ENCODE results near the gene TAS2R13.

Gene TAS2R13

GRCh38 chr12:10909462-10909861 lies at the start of gene TAS2R13:
Gene TAS2R13 (minus strand): TSS chr12:10909562. CDS start chr12:10909298, 264 bp downstream.
- TF ChIP-seq GATA2 (IDR thresholded peaks at IDR 0.05; ENCODE audit: low read depth, low read length) = no peak
- no peak for TF ChIP-seq GATA3 (IDR thresholded peaks at IDR 0.05; ENCODE audit: low read depth, low read length)

GRCh38 chr12:10957741-10958140 lies 48.4 kb upstream of the TAS2R13 start:
- no peak for TF ChIP-seq GATA2 (IDR thresholded peaks at IDR 0.05; ENCODE audit: low read depth, low read length)
- no peak for TF ChIP-seq GATA3 (IDR thresholded peaks at IDR 0.05; ENCODE audit: low read depth, low read length)

GRCh38 chr12:10956085-10956484 lies 46.7 kb upstream of the TAS2R13 start:
- TF ChIP-seq GATA3 (IDR thresholded peaks at IDR 0.05; ENCODE audit: low read depth, low read length) (no peak), GATA2 (IDR thresholded peaks at IDR 0.05; ENCODE audit: low read depth, low read length) (no peak)

- TF ChIP-seq GATA3 (IDR thresholded peaks at IDR 0.05; ENCODE audit: low read depth, low read length) = no peak
- no peak for TF ChIP-seq GATA2 (IDR thresholded peaks at IDR 0.05; ENCODE audit: low read depth, low read length)
These were observed 43.3 kb upstream of the TAS2R13 start for GRCh38 chr12:10952645-10953044.

GRCh38 chr12:10943167-10943566 lies 33.8 kb upstream of the TAS2R13 start:
- TF ChIP-seq GATA2 (IDR thresholded peaks at IDR 0.05; ENCODE audit: low read depth, low read length) = no peak
- TF ChIP-seq GATA3 (IDR thresholded peaks at IDR 0.05; ENCODE audit: low read depth, low read length) = no peak

- peak; percentile 44; the same call in 1 of the 2 replicates for TF ChIP-seq GATA2 (IDR thresholded peaks at IDR 0.05; ENCODE audit: low read depth, low read length)
- TF ChIP-seq GATA3 (IDR thresholded peaks at IDR 0.05; ENCODE audit: low read depth, low read length) = peak; percentile 38; the same call in 1 of the 2 replicates
These were observed 32.7 kb upstream of the TAS2R13 start for GRCh38 chr12:10941916-10942607.

- TF ChIP-seq GATA2 (IDR thresholded peaks at IDR 0.05; ENCODE audit: low read depth, low read length) = no peak
- TF ChIP-seq GATA3 (IDR thresholded peaks at IDR 0.05; ENCODE audit: low read depth, low read length) = no peak
These were observed 32.0 kb upstream of the TAS2R13 start for GRCh38 chr12:10941369-10941768.

- TF ChIP-seq GATA3 (IDR thresholded peaks at IDR 0.05; ENCODE audit: low read depth, low read length) = no peak
- no peak for TF ChIP-seq GATA2 (IDR thresholded peaks at IDR 0.05; ENCODE audit: low read depth, low read length)
These were observed 31.0 kb upstream of the TAS2R13 start for GRCh38 chr12:10940389-10940788.

- TF ChIP-seq GATA2 (IDR thresholded peaks at IDR 0.05; ENCODE audit: low read depth, low read length) (no peak), GATA3 (IDR thresholded peaks at IDR 0.05; ENCODE audit: low read depth, low read length) (no peak)
These were observed 29.8 kb upstream of the TAS2R13 start, which contains the start of gene TAS2R14 for GRCh38 chr12:10939163-10939562. Gene TAS2R14 (minus strand): TSS chr12:10939263. CDS start chr12:10939207, 56 bp downstream.

- TF ChIP-seq GATA2 (IDR thresholded peaks at IDR 0.05; ENCODE audit: low read depth, low read length) (no peak), GATA3 (IDR thresholded peaks at IDR 0.05; ENCODE audit: low read depth, low read length) (no peak)
These were observed 27.1 kb upstream of the TAS2R13 start for GRCh38 chr12:10936506-10936905.

- TF ChIP-seq GATA3 (IDR thresholded peaks at IDR 0.05; ENCODE audit: low read depth, low read length) (no peak), GATA2 (IDR thresholded peaks at IDR 0.05; ENCODE audit: low read depth, low read length) (no peak)
These were observed 19.5 kb upstream of the TAS2R13 start, which contains the start of gene PRH2 for GRCh38 chr12:10928746-10929286. Gene PRH2 (plus strand): TSS chr12:10929236. CDS start chr12:10929274, 38 bp downstream.

GRCh38 chr12:10926269-10926668 lies 16.9 kb upstream of the TAS2R13 start:
- TF ChIP-seq GATA3 (IDR thresholded peaks at IDR 0.05; ENCODE audit: low read depth, low read length) = no peak
- TF ChIP-seq GATA2 (IDR thresholded peaks at IDR 0.05; ENCODE audit: low read depth, low read length) = no peak

GRCh38 chr12:10919809-10920208 lies 10.4 kb upstream of the TAS2R13 start:
- no peak for TF ChIP-seq GATA2 (IDR thresholded peaks at IDR 0.05; ENCODE audit: low read depth, low read length)
- no peak for TF ChIP-seq GATA3 (IDR thresholded peaks at IDR 0.05; ENCODE audit: low read depth, low read length)

- TF ChIP-seq GATA3 (IDR thresholded peaks at IDR 0.05; ENCODE audit: low read depth, low read length) = no peak
- no peak for TF ChIP-seq GATA2 (IDR thresholded peaks at IDR 0.05; ENCODE audit: low read depth, low read length)
These were observed 1.0 kb upstream of the TAS2R13 start for GRCh38 chr12:10910380-10910779.

- no peak for TF ChIP-seq GATA2 (IDR thresholded peaks at IDR 0.05; ENCODE audit: low read depth, low read length)
- no peak for TF ChIP-seq GATA3 (IDR thresholded peaks at IDR 0.05; ENCODE audit: low read depth, low read length)
These were observed 4.7 kb downstream of the TAS2R13 start for GRCh38 chr12:10904686-10905085.
